Tibial nerve (tissue), 4 donors: ENCODE data around the gene GALNT12. TPM values are rescaled to one million over a fixed set of nuclear protein-coding genes. Genes with fewer than 3 reads are reported as not detected.

ENCODE experiments used
- DNase-seq, 2 donors: peaks; one replicate each; pipeline ENCODE4 v3.0.0-alpha.2; 2019; ENCODE audit warnings: low spot score in 2 of 2
- H3K27ac ChIP-seq, 4 donors: fragments of 200-600 bp; sonication (generic) in 3 of 4; one replicate each; pipeline ENCODE4 v1.5.1; 2017 to 2019; ENCODE audit warnings: mild to moderate bottlenecking in 1 of 4
- H3K27me3 ChIP-seq, 2 donors: fragments of 200-600 bp; sonication (generic) in 1 of 2; one replicate each; pipeline versions ENCODE4 v1.5.1 to v1.6.0; 2017 to 2019
- H3K36me3 ChIP-seq, 3 donors: fragments of 200-600 bp; sonication (generic); one replicate each; pipeline ENCODE4 v1.5.1; 2018 to 2019
- H3K4me1 ChIP-seq, 4 donors: fragments of 200-600 bp; sonication (generic) in 3 of 4; one replicate each; pipeline ENCODE4 v1.5.1; 2017 to 2019
- H3K4me3 ChIP-seq, 4 donors: fragments of 200-600 bp; sonication (generic) in 3 of 4; one replicate each; pipeline ENCODE4 v1.5.1; 2017 to 2019; ENCODE audit warnings: mild to moderate bottlenecking in 1 of 4, moderate library complexity in 1 of 4
- H3K9me3 ChIP-seq, 4 donors: fragments of 200-600 bp; sonication (generic) in 3 of 4; one replicate each; pipeline ENCODE4 v1.5.1; 2017 to 2019
- CTCF ChIP-seq, 5 experiments: fragments of 200-600 bp in 3 of 5; fragments of 450-650 bp in 2 of 5; sonication (generic) in 3 of 5; IDR thresholded peaks; one replicate each; pipeline ENCODE4 v1.5.1; 2016 to 2019; ENCODE audit warnings: antibody characterized with exemption in 5 of 5, mild to moderate bottlenecking in 3 of 5, moderate library complexity in 2 of 5
- EP300 ChIP-seq, 2 donors: sonication (generic); formaldehyde crosslinking; IDR thresholded peaks; one replicate each; pipeline ENCODE4 v1.6.1; 2017; ENCODE audit warnings: antibody characterized with exemption in 2 of 2, mild to moderate bottlenecking in 1 of 2
- POLR2A ChIP-seq, 2 donors: fragments of 450-650 bp; IDR thresholded peaks; one replicate each; pipeline ENCODE4 v1.6.1; 2017; ENCODE audit warnings: antibody characterized with exemption in 2 of 2, mild to moderate bottlenecking in 2 of 2, moderate library complexity in 2 of 2
- WGBS, 2 donors: methylation state at CpG; one replicate each; pipeline ENCODE4 v1.1.5; 2018; 5-methylcytosine and 5-hydroxymethylcytosine counted together
- total RNA-seq, 4 donors: library from RNA; depleted of rRNA; stranded (reverse); fragments of >200 nt; gene quantifications; one replicate each; pipeline ENCODE4 v1.1.0, GENCODE V29; 2016

GALNT12 gene
- total RNA-seq, 4 donors from 2014 or later: 1.8 to 6.0 (median 3.5) TPM

DNA sequence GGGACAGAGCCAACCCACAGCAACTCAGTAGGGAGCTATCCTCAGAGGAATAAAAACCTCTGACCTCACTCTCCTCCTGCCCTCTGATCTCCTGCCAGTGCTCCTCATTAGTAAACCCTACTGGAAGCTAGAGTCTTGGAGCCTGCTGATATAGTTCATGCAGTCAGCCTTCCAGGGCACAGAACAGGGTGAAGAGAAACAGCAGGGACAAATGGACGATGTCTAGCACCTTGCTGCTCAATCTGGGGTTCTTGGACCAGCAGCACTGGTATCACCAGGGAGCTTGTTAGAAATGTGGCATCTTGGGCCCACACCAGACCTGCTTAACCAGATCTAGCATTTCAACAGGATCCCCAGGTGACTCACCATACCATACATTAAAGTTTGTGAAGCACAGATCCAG, 5.5 kb upstream of the GALNT12 start:
- no peaks in the 10 kb centered on the region for H3K36me3 ChIP-seq
- no peak for DNase-seq
- WGBS, 2 donors: 77 to 92% methylated on average over 1 of the region's 1 CpG
- peaks cover 0 to 5% (median 1%) of the 10 kb centered on the region in 4 donors for H3K4me1 ChIP-seq
- no peaks in the 10 kb centered on the region for H3K27me3 ChIP-seq
- no peak overlapping the region for H3K27ac ChIP-seq
- peaks cover 0 to 9% (median 0%) of the 10 kb centered on the region in 4 donors for H3K9me3 ChIP-seq
- H3K4me3 ChIP-seq: no peak overlapping the region
- TF ChIP-seq POLR2A (IDR thresholded peaks at IDR 0.05) (no peak), EP300 (IDR thresholded peaks at IDR 0.05) (no peak), CTCF (IDR thresholded peaks at IDR 0.05) (no peak)

GRCh38 chr9:98804083-98804482, 3.4 kb upstream of the GALNT12 start:
- Histone ChIP-seq H3K27ac (no peak overlapping the region), H3K36me3 (no peaks in the 10 kb centered on the region), H3K4me3 (no peak overlapping the region), H3K9me3 (no peaks in the 10 kb centered on the region), H3K27me3 (peaks cover 0 to 13% of the 10 kb centered on the region in 2 donors), H3K4me1 (peaks cover 0 to 14% (median 12%) of the 10 kb centered on the region in 4 donors)
- TF ChIP-seq POLR2A (IDR thresholded peaks at IDR 0.05) (no peak), EP300 (IDR thresholded peaks at IDR 0.05) (no peak), CTCF (IDR thresholded peaks at IDR 0.05) (no peak)
- DNase-seq: no peak
- WGBS, 2 donors: 21% methylated on average over 2 of the region's 2 CpGs

DNA sequence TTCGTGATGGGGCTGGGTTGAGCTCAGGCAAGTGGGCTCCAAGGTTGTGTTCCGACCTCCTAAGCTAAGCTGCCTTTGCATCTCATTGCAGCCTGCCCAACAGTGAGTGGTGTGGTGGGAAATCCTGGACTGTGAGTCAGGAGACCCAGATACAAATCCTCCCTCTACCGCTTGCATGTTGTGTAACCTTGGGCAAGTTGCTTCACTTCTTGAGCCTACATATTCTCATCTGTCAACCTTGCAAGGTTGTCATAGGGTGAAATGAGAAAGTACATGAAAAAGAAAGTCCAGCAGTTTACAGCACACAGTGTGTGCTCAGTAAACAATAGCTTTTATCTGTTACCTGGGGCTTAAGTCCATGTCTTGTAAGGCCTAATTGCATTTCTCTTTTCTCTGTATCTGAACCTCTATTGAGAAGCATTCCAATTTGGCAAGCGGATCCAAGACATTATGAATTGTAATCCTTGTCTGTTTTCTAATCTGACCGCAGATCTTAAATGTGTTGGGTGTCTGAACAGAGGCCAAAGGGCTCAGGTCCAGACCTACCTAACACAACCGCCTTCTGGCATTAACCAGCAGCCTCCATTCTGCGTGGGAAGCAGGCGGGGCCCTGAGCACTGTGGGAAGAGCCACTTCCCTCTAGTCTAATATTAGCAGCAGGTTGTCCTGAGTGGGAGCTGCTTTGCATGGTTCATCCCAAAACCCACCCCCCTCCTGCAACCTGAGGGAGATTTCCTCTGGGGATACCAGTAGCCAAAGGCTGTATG, 1.8 kb upstream of the GALNT12 start:
- DNase-seq: no peak
- Histone ChIP-seq H3K9me3 (no peaks in the 10 kb centered on the region), H3K27ac (no peak overlapping the region), H3K27me3 (peaks cover 0 to 20% of the 10 kb centered on the region in 2 donors), H3K4me3 (no peak overlapping the region), H3K4me1 (peaks cover 0 to 23% (median 14%) of the 10 kb centered on the region in 4 donors), H3K36me3 (no peaks in the 10 kb centered on the region)
- WGBS, 2 donors: 61 to 73% methylated on average over 8 of the region's 8 CpGs
- TF ChIP-seq CTCF (IDR thresholded peaks at IDR 0.05) (no peak), POLR2A (IDR thresholded peaks at IDR 0.05) (no peak), EP300 (IDR thresholded peaks at IDR 0.05) (no peak)

DNA sequence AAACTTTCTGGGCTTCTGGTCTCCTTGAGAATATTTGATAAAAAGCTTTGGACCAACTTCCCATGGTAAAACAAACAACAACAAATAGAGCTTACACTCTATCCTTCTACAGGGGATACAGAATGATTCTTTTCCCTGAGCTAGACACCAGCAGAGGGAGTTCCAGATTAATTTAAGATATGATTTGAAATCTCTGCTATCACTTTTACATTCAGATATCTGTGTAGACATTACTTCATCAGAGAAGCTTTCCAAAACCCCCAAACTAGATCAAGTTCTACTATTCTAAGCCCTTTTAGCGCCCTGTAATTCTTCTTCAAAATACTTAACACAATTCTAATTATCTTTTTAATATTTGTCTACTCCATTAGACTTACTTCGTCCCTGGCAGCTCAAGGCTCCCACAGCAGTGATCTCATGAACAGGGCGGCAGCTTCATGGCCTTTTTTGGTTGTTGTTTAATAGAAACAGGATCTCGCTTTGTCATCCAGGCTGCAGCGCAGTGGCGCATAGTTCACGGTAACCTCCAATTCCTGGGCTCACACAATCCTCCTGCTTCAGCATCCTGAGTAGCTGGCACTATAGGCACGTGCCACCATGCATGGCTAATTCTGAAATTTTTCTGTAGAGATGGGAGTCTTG, 955 bp upstream of the GALNT12 start:
- WGBS, 2 donors: 76 to 78% methylated on average over 8 of the region's 8 CpGs
- peak overlapping the region in 1 of 4 donors; percentile 26 for H3K27ac ChIP-seq
- H3K27me3 ChIP-seq: peaks cover 0 to 20% of the 10 kb centered on the region in 2 donors
- peaks cover 0 to 23% (median 14%) of the 10 kb centered on the region in 4 donors for H3K4me1 ChIP-seq
- H3K9me3 ChIP-seq: no peaks in the 10 kb centered on the region
- TF ChIP-seq POLR2A (IDR thresholded peaks at IDR 0.05): no peak
- peak in 3 of 5 experiments; percentile 9 to 39 (median 24) for TF ChIP-seq CTCF (IDR thresholded peaks at IDR 0.05)
- no peak for TF ChIP-seq EP300 (IDR thresholded peaks at IDR 0.05)
- H3K4me3 ChIP-seq: no peak overlapping the region
- DNase-seq: no peak
- H3K36me3 ChIP-seq: no peaks in the 10 kb centered on the region

DNA sequence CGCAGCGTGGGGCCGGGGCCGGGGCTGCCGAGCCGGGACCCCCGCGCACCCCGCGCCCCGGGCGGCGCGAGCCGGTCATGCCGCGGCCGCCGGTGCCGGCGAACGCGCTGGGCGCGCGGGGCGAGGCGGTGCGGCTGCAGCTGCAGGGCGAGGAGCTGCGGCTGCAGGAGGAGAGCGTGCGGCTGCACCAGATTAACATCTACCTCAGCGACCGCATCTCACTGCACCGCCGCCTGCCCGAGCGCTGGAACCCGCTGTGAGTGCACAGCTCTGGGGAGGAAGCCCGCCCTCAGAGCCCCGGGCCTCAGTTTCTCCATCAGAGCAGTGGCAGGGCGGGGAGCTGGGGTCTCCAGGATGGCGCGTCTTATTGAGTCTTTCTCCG, 335 bp downstream of the GALNT12 start:
- peak overlapping the region in 2 of 4 donors; percentile 46 to 50 for H3K27ac ChIP-seq
- 0 to 1% methylated on average over 10 to 36 of the region's 46 CpGs for WGBS, 2 donors
- no peak for DNase-seq

More for the DNA sequence above, 335 bp downstream of the GALNT12 start:
- no peaks in the 10 kb centered on the region for H3K36me3 ChIP-seq
- peaks cover 0 to 23% (median 14%) of the 10 kb centered on the region in 4 donors for H3K4me1 ChIP-seq
- H3K4me3 ChIP-seq: peak overlapping the region; percentile 38 to 61 (median 48)
- no peak for TF ChIP-seq EP300 (IDR thresholded peaks at IDR 0.05)
- TF ChIP-seq POLR2A (IDR thresholded peaks at IDR 0.05): no peak
- TF ChIP-seq CTCF (IDR thresholded peaks at IDR 0.05): no peak
- H3K9me3 ChIP-seq: no peaks in the 10 kb centered on the region
- H3K27me3 ChIP-seq: peaks cover 0 to 20% of the 10 kb centered on the region in 2 donors
